CD14-positive monocyte (primary cell): ENCODE data around the gene KIAA0753. TPM values are rescaled to one million over a fixed set of nuclear protein-coding genes. Genes with fewer than 3 reads are reported as not detected.

Source experiments
- DNase-seq, 3 donors: peaks; one replicate each; pipeline ENCODE4 v3.0.0-alpha.2; 2011 to 2022
- H2AFZ ChIP-seq: 2 replicates; pipeline ENCODE4 v1.6.0; 2012; ENCODE audit warnings: mild to moderate bottlenecking, low read depth, low read length, inconsistent platforms; ENCODE audit not compliant: insufficient read depth, poor library complexity, severe bottlenecking
- H3K27ac ChIP-seq, 2 donors: 1 replicate in 1 of 2; 2 replicates in 1 of 2; pipeline ENCODE4 v1.5.1; 2012 to 2013; ENCODE audit warnings: low read length in 2 of 2, control low read depth in 1 of 2, inconsistent platforms in 1 of 2, low read depth in 1 of 2, mild to moderate bottlenecking in 1 of 2
- H3K27me3 ChIP-seq, 2 donors: one replicate each; pipeline versions ENCODE4 v1.6.0 to v1.6.1; 2011 to 2013; ENCODE audit warnings: low read length in 2 of 2; ENCODE audit not compliant: control insufficient read depth in 2 of 2, insufficient read depth in 2 of 2
- H3K36me3 ChIP-seq, 2 donors: replicated peaks in 1 of 2; 1 replicate in 1 of 2; 2 replicates in 1 of 2; pipeline versions ENCODE4 v1.5.1 to v1.6.1; 2012 to 2013; ENCODE audit warnings: low read length in 2 of 2, control low read depth in 1 of 2, inconsistent platforms in 1 of 2, mild to moderate bottlenecking in 1 of 2; ENCODE audit not compliant: insufficient read depth in 2 of 2, control insufficient read depth in 1 of 2
- H3K4me1 ChIP-seq, 2 donors: 1 replicate in 1 of 2; 2 replicates in 1 of 2; pipeline versions ENCODE4 v1.5.1 to v1.6.1; 2012 to 2013; ENCODE audit warnings: low read length in 2 of 2, control low read depth in 1 of 2, inconsistent platforms in 1 of 2, mild to moderate bottlenecking in 1 of 2, moderate library complexity in 1 of 2; ENCODE audit not compliant: insufficient read depth in 2 of 2, control insufficient read depth in 1 of 2
- H3K4me2 ChIP-seq: replicated peaks from 2 replicates; pipeline ENCODE3; 2012; ENCODE audit warnings: low read length, moderate library complexity, mild to moderate bottlenecking; ENCODE audit not compliant: poor library complexity, severe bottlenecking; ENCODE audit errors: extremely low read depth
- H3K4me3 ChIP-seq, 3 experiments: fragments of 200-600 bp in 1 of 3; sonication (generic) in 1 of 3; replicated peaks in 1 of 3; 1 replicate in 2 of 3; 2 replicates in 1 of 3; pipeline ENCODE4 v1.5.1; 2011 to 2013; ENCODE audit warnings: low read length in 3 of 3, mild to moderate bottlenecking in 3 of 3, control low read depth in 2 of 3, low read depth in 2 of 3, inconsistent platforms in 1 of 3, moderate library complexity in 1 of 3
- H3K79me2 ChIP-seq: 2 replicates; pipeline ENCODE4 v1.6.0; 2012; ENCODE audit warnings: mild to moderate bottlenecking, control low read depth, inconsistent platforms, low read length, moderate library complexity; ENCODE audit not compliant: insufficient read depth
- H3K9ac ChIP-seq: 2 replicates; pipeline ENCODE4 v1.6.0; 2017; ENCODE audit warnings: low read length, mild to moderate bottlenecking; ENCODE audit not compliant: insufficient read depth, poor library complexity, severe bottlenecking
- H3K9me3 ChIP-seq, 2 donors: replicated peaks in 1 of 2; 1 replicate in 1 of 2; 2 replicates in 1 of 2; pipeline versions ENCODE4 v1.5.1 to v1.6.1; 2012 to 2013; ENCODE audit warnings: low read length in 2 of 2, control low read depth in 1 of 2; ENCODE audit not compliant: control insufficient read depth in 1 of 2, insufficient read depth in 1 of 2
- H4K20me1 ChIP-seq: 2 replicates; pipeline ENCODE4 v1.6.0; 2012; ENCODE audit warnings: mild to moderate bottlenecking, low read length, control low read depth, moderate library complexity; ENCODE audit not compliant: insufficient read depth
- H3K27ac Mint-ChIP-seq, 7 donors: one replicate each; pipeline ENCODE4 v1.8.0; 2020; ENCODE audit warnings: mild to moderate bottlenecking in 7 of 7, mixed read lengths in 7 of 7, moderate library complexity in 6 of 7, inconsistent platforms in 2 of 7
- H3K27me3 Mint-ChIP-seq, 3 donors: one replicate each; pipeline ENCODE4 v1.8.0; 2021 to 2022; ENCODE audit warnings: low read depth in 3 of 3, mild to moderate bottlenecking in 3 of 3, mixed read lengths in 3 of 3, moderate library complexity in 3 of 3, inconsistent platforms in 1 of 3
- H3K36me3 Mint-ChIP-seq, 2 donors: one replicate each; pipeline ENCODE4 v1.8.0; 2020; ENCODE audit warnings: mixed read lengths in 2 of 2, inconsistent platforms in 1 of 2, mild to moderate bottlenecking in 1 of 2
- H3K4me1 Mint-ChIP-seq: one replicate; pipeline ENCODE4 v1.8.0; 2020; ENCODE audit warnings: mild to moderate bottlenecking, mixed read lengths
- H3K4me3 Mint-ChIP-seq, 2 donors: one replicate each; pipeline ENCODE4 v1.8.0; 2020; ENCODE audit warnings: mild to moderate bottlenecking in 2 of 2, mixed read lengths in 2 of 2, moderate library complexity in 1 of 2
- H3K9me3 Mint-ChIP-seq, 7 donors: one replicate each; pipeline ENCODE4 v1.8.0; 2020 to 2022; ENCODE audit warnings: mixed read lengths in 7 of 7, mild to moderate bottlenecking in 6 of 7, moderate library complexity in 6 of 7, inconsistent platforms in 2 of 7
- CTCF ChIP-seq: fragments of 200-600 bp; IDR thresholded peaks from one replicate; pipeline ENCODE4 v1.8.0; 2022; ENCODE audit warnings: antibody characterized with exemption, mild to moderate bottlenecking
- WGBS: methylation state at CpG from one replicate; pipeline ENCODE4 v1.1.5; 2013; ENCODE audit warnings: missing lambda C conversion rate; ENCODE audit not compliant: insufficient coverage; 5-methylcytosine and 5-hydroxymethylcytosine counted together
- intact Hi-C, 2 donors: fragments of 100-400 bp; cut with micrococcal nuclease; formaldehyde crosslinking; loops; one replicate each; pipeline versions ENCODE4 v1.15.0 to v1.15.1; 2023
- polyA plus RNA-seq, 3 donors: library from polyadenylated mRNA; depleted of rRNA in 1 of 3; unstranded in 2 of 3; stranded (reverse) in 1 of 3; fragments of 300-500 nt in 2 of 3; fragments of >200 nt in 1 of 3; fragmentation: Illumina TruSeq in 2 of 3; gene quantifications; 1 replicate in 2 of 3; 2 replicates in 1 of 3; pipeline ENCODE4 v1.2.3, GENCODE V29; 2012 to 2021

The KIAA0753 gene
- polyA plus RNA-seq, 3 donors: 1.7 to 6.6 (median 3.5) TPM

DNA sequence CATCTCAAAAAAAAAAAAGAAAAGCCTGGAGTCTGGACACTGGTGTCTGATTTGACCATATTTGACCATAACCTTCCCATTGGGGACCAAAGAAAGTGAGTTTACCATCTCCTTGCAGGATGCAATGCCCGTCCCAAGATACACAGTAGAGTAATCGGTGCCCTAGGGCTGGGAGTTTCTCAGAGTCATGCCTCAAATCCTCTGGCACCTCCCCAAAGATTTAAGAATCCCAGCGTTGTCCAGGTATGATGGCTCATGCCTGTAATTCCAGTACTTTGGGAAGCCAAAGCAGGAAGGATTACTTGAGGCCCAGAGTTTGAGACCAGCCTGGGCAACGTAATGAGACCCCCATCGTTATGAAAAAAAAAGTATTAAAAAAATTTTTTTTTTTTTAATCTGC, 89.2 kb downstream of the KIAA0753 start:
- Mint-ChIP-seq H3K4me1 (peaks cover 17% of the 10 kb centered on the region), H3K4me3 (no peak overlapping the region), H3K36me3 (peaks cover 0 to 5% of the 10 kb centered on the region in 2 donors), H3K9me3 (peaks cover 0 to 10% (median 0%) of the 10 kb centered on the region in 7 donors), H3K27me3 (peaks cover 42 to 70% (median 47%) of the 10 kb centered on the region in 3 donors), H3K27ac (no peak overlapping the region)
- Histone ChIP-seq H3K27ac (no peak overlapping the region), H3K36me3 (no peaks in the 10 kb centered on the region), H4K20me1 (no peaks in the 10 kb centered on the region), H2AFZ (no peak overlapping the region), H3K79me2 (no peaks in the 10 kb centered on the region), H3K4me1 (peaks cover 0 to 10% of the 10 kb centered on the region in 2 donors), H3K9ac (no peak overlapping the region), H3K4me2 (no peak overlapping the region), H3K9me3 (peaks cover 0 to 13% of the 10 kb centered on the region in 2 donors), H3K27me3 (peaks cover 21 to 29% of the 10 kb centered on the region in 2 donors), H3K4me3 (no peak overlapping the region)
- no peak for DNase-seq
- 80% methylated on average over 2 of the region's 5 CpGs for WGBS
- intact Hi-C loops: no loop called here
- TF ChIP-seq CTCF: no peak

DNA sequence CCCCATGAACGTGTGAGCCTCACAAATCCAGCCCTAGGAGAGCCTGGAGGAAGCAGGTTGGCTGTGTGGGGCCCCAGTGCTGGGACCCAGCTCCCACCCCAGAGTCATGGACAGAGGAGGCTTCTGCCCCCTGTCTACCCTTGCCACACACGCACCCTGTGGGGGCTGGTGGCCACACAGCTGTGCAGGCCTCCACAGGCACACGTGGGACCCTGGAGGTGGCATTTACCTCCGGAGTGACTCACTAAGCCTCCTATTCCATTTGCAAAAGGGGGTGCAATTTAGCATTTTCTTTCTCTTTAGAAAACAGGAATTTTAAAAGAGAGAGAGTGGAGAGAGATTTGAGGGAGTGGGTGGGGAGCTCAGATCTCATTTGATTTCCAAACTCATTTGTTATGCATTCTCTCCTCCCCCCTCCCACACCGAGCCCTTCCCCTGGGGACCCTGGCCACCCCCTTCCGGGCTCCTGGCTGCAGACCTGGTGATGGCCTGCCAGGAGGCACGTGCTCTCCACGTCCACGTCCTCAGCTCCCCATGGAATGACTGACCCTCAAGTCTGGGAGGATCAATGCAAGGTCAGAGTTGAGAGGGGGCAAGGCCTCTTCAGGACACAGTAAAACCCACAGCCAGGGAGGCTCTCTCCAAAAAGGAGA, 91.0 kb downstream of the KIAA0753 start:
- Histone ChIP-seq H3K9ac (no peak overlapping the region), H2AFZ (no peak overlapping the region), H3K4me1 (no peaks in the 10 kb centered on the region), H3K9me3 (no peaks in the 10 kb centered on the region), H3K27ac (no peak overlapping the region), H3K27me3 (peaks cover 6 to 15% of the 10 kb centered on the region in 2 donors), H3K36me3 (no peaks in the 10 kb centered on the region), H3K79me2 (no peaks in the 10 kb centered on the region), H3K4me3 (no peak overlapping the region), H4K20me1 (no peaks in the 10 kb centered on the region), H3K4me2 (no peak overlapping the region)
- H3K9me3 Mint-ChIP-seq: peaks cover 0 to 7% (median 0%) of the 10 kb centered on the region in 7 donors
- H3K27ac Mint-ChIP-seq: peak overlapping the region in 1 of 7 donors; percentile 13
- no peak overlapping the region for H3K4me3 Mint-ChIP-seq
- 50% methylated on average over 2 of the region's 9 CpGs for WGBS
- peaks cover 33 to 55% (median 33%) of the 10 kb centered on the region in 3 donors for H3K27me3 Mint-ChIP-seq
- intact Hi-C loops: no loop called here
- no peaks in the 10 kb centered on the region for H3K36me3 Mint-ChIP-seq
- H3K4me1 Mint-ChIP-seq: peaks cover 10% of the 10 kb centered on the region
- DNase-seq: no peak
- TF ChIP-seq CTCF: no peak
